Caco-2 (cell line): ENCODE measurements around the gene PHF21B. TPM values are rescaled to one million over a fixed set of nuclear protein-coding genes. Genes with fewer than 3 reads are reported as not detected.

Experiments used
- BruUV-seq: library from RNA; stranded (reverse); fragments of 400-500 nt; replicated peaks from 2 replicates; lab custom pipeline; 2021; lab: Mats Ljungman, UMichigan
- CTCF ChIA-PET: fragments of 300-600 bp; sonication (Branson Sonifier 250); formaldehyde crosslinking; loops from one replicate; lab custom pipeline; 2022; ENCODE audit warnings: antibody characterized with exemption; lab: Charles Lee
- POLR2A ChIA-PET: fragments of 300-600 bp; sonication (Branson Sonifier 250); formaldehyde crosslinking; loops from one replicate; lab custom pipeline; 2022; ENCODE audit warnings: antibody characterized with exemption; lab: Charles Lee
- DNase-seq, 2 experiments: peaks; one replicate each; pipeline versions ENCODE4 v3.0.0 to v3.0.0-alpha.2; 2020 to 2022
- H3K27me3 ChIP-seq: replicated peaks from 2 replicates; pipeline ENCODE4 v1.6.0; 2011; ENCODE audit warnings: low read length; ENCODE audit not compliant: control insufficient read depth, insufficient read depth
- H3K36me3 ChIP-seq: 2 replicates; pipeline ENCODE4 v1.5.1; 2011; ENCODE audit warnings: low read length; ENCODE audit not compliant: control insufficient read depth, insufficient read depth
- H3K4me1 ChIP-seq: fragments of 250-450 bp; sonication (Bioruptor Pico); 2 replicates; pipeline ENCODE4 v1.5.1; 2020; ENCODE audit warnings: mild to moderate bottlenecking
- H3K4me3 ChIP-seq: 2 replicates; pipeline ENCODE4 v1.5.1; 2011; ENCODE audit warnings: low read depth, mild to moderate bottlenecking, control low read depth, low read length
- H3K9me3 ChIP-seq: fragments of 250-450 bp; sonication (Bioruptor Pico); 2 replicates; pipeline ENCODE4 v1.5.1; 2020; ENCODE audit warnings: mild to moderate bottlenecking, moderate library complexity
- H3K27ac Mint-ChIP-seq: one replicate; pipeline ENCODE4 v1.8.0; 2022; ENCODE audit warnings: mixed read lengths; ENCODE audit not compliant: unreplicated experiment
- H3K27me3 Mint-ChIP-seq: one replicate; pipeline ENCODE4 v1.8.0; 2022; ENCODE audit warnings: mixed read lengths; ENCODE audit not compliant: insufficient read depth, unreplicated experiment
- H3K36me3 Mint-ChIP-seq: one replicate; pipeline ENCODE4 v1.8.0; 2022; ENCODE audit warnings: mild to moderate bottlenecking, mixed read lengths; ENCODE audit not compliant: insufficient read depth, unreplicated experiment
- H3K4me1 Mint-ChIP-seq: one replicate; pipeline ENCODE4 v1.8.0; 2022; ENCODE audit warnings: low read depth, mixed read lengths; ENCODE audit not compliant: unreplicated experiment
- H3K4me3 Mint-ChIP-seq: one replicate; pipeline ENCODE4 v1.8.0; 2022; ENCODE audit warnings: mild to moderate bottlenecking, moderate library complexity, mixed read lengths; ENCODE audit not compliant: unreplicated experiment
- H3K9me3 Mint-ChIP-seq: one replicate; pipeline ENCODE4 v1.8.0; 2022; ENCODE audit warnings: mixed read lengths; ENCODE audit not compliant: unreplicated experiment
- CTCF ChIP-seq, 2 experiments: fragments of 200-600 bp in 1 of 2; IDR thresholded peaks; 1 replicate in 1 of 2; 2 replicates in 1 of 2; pipeline versions ENCODE4 v1.5.1 to v1.8.0; 2011 to 2022; ENCODE audit warnings: antibody characterized with exemption in 1 of 2, control low read depth in 1 of 2, inconsistent platforms in 1 of 2, low read depth in 1 of 2, low read length in 1 of 2, mild to moderate bottlenecking in 1 of 2, moderate library complexity in 1 of 2; ENCODE audit not compliant: insufficient read depth in 1 of 2, severe bottlenecking in 1 of 2, unreplicated experiment in 1 of 2
- intact Hi-C: fragments of 100-400 bp; cut with micrococcal nuclease; formaldehyde crosslinking; loops from one replicate; pipeline ENCODE4 v1.10.0; 2022; ENCODE audit not compliant: unreplicated experiment
- total RNA-seq: library from RNA; stranded (reverse); gene quantifications from 2 replicates; pipeline ENCODE4 v1.2.3, GENCODE V29; 2022

Gene PHF21B
- total RNA-seq, 1 experiment from 2014 or later, result 0.98 TPM

GRCh38 chr22:44995715-44996114 lies 14.1 kb downstream of the PHF21B start:
- Histone ChIP-seq H3K4me1 (no peaks in the 10 kb centered on the region), H3K36me3 (no peaks in the 10 kb centered on the region), H3K9me3 (no peaks in the 10 kb centered on the region), H3K4me3 (no peak overlapping the region), H3K27me3 (peaks cover 4% of the 10 kb centered on the region)
- no TSS peak for BruUV-seq
- no peak for DNase-seq
- intact Hi-C loops, result no loop called here
- H3K4me3 Mint-ChIP-seq, result no peak overlapping the region
- POLR2A ChIA-PET, result no interaction called here
- H3K4me1 Mint-ChIP-seq, result no peaks in the 10 kb centered on the region
- TF ChIP-seq CTCF (IDR thresholded peaks at IDR 0.05; ENCODE audit: insufficient read depth in 1 of 2, low read depth in 1 of 2, low read length in 1 of 2, severe bottlenecking in 1 of 2, unreplicated experiment in 1 of 2), result no peak
- CTCF ChIA-PET, result no interaction called here
- H3K27ac Mint-ChIP-seq, result no peak overlapping the region
- H3K27me3 Mint-ChIP-seq, result peaks cover 36% of the 10 kb centered on the region
- no peaks in the 10 kb centered on the region for H3K9me3 Mint-ChIP-seq
- H3K36me3 Mint-ChIP-seq, result no peaks in the 10 kb centered on the region

- TF ChIP-seq CTCF (IDR thresholded peaks at IDR 0.05; ENCODE audit: insufficient read depth in 1 of 2, low read depth in 1 of 2, low read length in 1 of 2, severe bottlenecking in 1 of 2, unreplicated experiment in 1 of 2), result no peak
- H3K9me3 ChIP-seq, result no peaks in the 10 kb centered on the region
- H3K27me3 ChIP-seq, result peaks cover 4% of the 10 kb centered on the region
- Mint-ChIP-seq H3K27ac (no peak overlapping the region), H3K4me1 (no peaks in the 10 kb centered on the region), H3K36me3 (no peaks in the 10 kb centered on the region), H3K27me3 (peaks cover 38% of the 10 kb centered on the region), H3K4me3 (no peak overlapping the region), H3K9me3 (no peaks in the 10 kb centered on the region)
- no peaks in the 10 kb centered on the region for H3K4me1 ChIP-seq
- CTCF ChIA-PET, result no interaction called here
- no peaks in the 10 kb centered on the region for H3K36me3 ChIP-seq
- no peak for DNase-seq
- no peak overlapping the region for H3K4me3 ChIP-seq
- POLR2A ChIA-PET, result no interaction called here
- intact Hi-C loops, result no loop called here
- BruUV-seq, result no TSS peak
Measured at GRCh38 chr22:44995105-44995514, 14.7 kb downstream of the PHF21B start.

- ChIA-PET CTCF (no interaction called here), POLR2A (no interaction called here)
- Mint-ChIP-seq H3K9me3 (no peaks in the 10 kb centered on the region), H3K4me3 (no peak overlapping the region), H3K36me3 (no peaks in the 10 kb centered on the region), H3K27ac (no peak overlapping the region), H3K4me1 (no peaks in the 10 kb centered on the region), H3K27me3 (peaks cover 36% of the 10 kb centered on the region)
- H3K36me3 ChIP-seq, result no peaks in the 10 kb centered on the region
- H3K4me1 ChIP-seq, result no peaks in the 10 kb centered on the region
- peaks cover 2% of the 10 kb centered on the region for H3K27me3 ChIP-seq
- DNase-seq, result no peak
- no peak overlapping the region for H3K4me3 ChIP-seq
- intact Hi-C loops, result no loop called here
- TF ChIP-seq CTCF (IDR thresholded peaks at IDR 0.05; ENCODE audit: insufficient read depth in 1 of 2, low read depth in 1 of 2, low read length in 1 of 2, severe bottlenecking in 1 of 2, unreplicated experiment in 1 of 2), result no peak
- no TSS peak for BruUV-seq
- no peaks in the 10 kb centered on the region for H3K9me3 ChIP-seq
Measured at GRCh38 chr22:44994399-44995104, 15.3 kb downstream of the PHF21B start.
